HG03039 (cell line): Measurements from ENCODE around the gene PTPRG.
"Not testable (repeated sequence)": the region's sequence is repeated elsewhere in the genome, so short reads cannot be mapped to it uniquely, and the experiment has no call there.

ENCODE experiments used
- ATAC-seq: cut with Tn5 transposase; IDR thresholded peaks from one replicate; pipeline ENCODE4 v1.9.1; 2021; ENCODE audit warnings: mild to moderate bottlenecking, moderate library complexity; ENCODE audit not compliant: unreplicated experiment

Gene PTPRG

GRCh38 chr3:61715886-61716527, 154.6 kb downstream of the PTPRG start:
- ATAC-seq = no peak

GRCh38 chr3:61716693-61717092, 155.3 kb downstream of the PTPRG start:
- ATAC-seq = not testable (repeated sequence)

GRCh38 chr3:61718565-61718964, 157.2 kb downstream of the PTPRG start:
- no peak for ATAC-seq

GRCh38 chr3:61719278-61719977, 158.1 kb downstream of the PTPRG start:
- no peak for ATAC-seq

- no peak for ATAC-seq
These were observed 161.7 kb downstream of the PTPRG start for GRCh38 chr3:61723038-61723437.

GRCh38 chr3:61724183-61724582, 162.8 kb downstream of the PTPRG start:
- ATAC-seq = no peak

- ATAC-seq = no peak
These were observed 163.4 kb downstream of the PTPRG start for GRCh38 chr3:61724801-61725200.

GRCh38 chr3:61725851-61726333, 164.5 kb downstream of the PTPRG start:
- no peak for ATAC-seq

GRCh38 chr3:61727435-61727834, 166.1 kb downstream of the PTPRG start:
- ATAC-seq = no peak

GRCh38 chr3:61729038-61729634, 167.8 kb downstream of the PTPRG start:
- no peak for ATAC-seq

GRCh38 chr3:61730056-61730455, 168.7 kb downstream of the PTPRG start:
- no peak for ATAC-seq

GRCh38 chr3:61730577-61731231, 169.3 kb downstream of the PTPRG start:
- no peak for ATAC-seq

GRCh38 chr3:61733000-61733399, 171.6 kb downstream of the PTPRG start:
- no peak for ATAC-seq

- ATAC-seq = no peak
These were observed 172.5 kb downstream of the PTPRG start for GRCh38 chr3:61733876-61734275.

GRCh38 chr3:61734749-61735686, 173.6 kb downstream of the PTPRG start:
- no peak for ATAC-seq

- no peak for ATAC-seq
These were observed 175.1 kb downstream of the PTPRG start for GRCh38 chr3:61736506-61736905.

- ATAC-seq = no peak
These were observed 178.3 kb downstream of the PTPRG start for GRCh38 chr3:61739640-61740039.

GRCh38 chr3:61740494-61740893, 179.1 kb downstream of the PTPRG start:
- ATAC-seq = no peak

GRCh38 chr3:61741551-61741950, 180.2 kb downstream of the PTPRG start:
- no peak for ATAC-seq

GRCh38 chr3:61742006-61742405, 180.6 kb downstream of the PTPRG start:
- ATAC-seq = no peak
